Lower leg skin (tissue), 4 donors: ENCODE data around the gene GRM7. TPM values are rescaled to one million over a fixed set of nuclear protein-coding genes. Genes with fewer than 3 reads are reported as not detected.

ENCODE experiments used
- DNase-seq, 2 donors: peaks; one replicate each; pipeline ENCODE4 v3.0.0-alpha.2; 2019; ENCODE audit warnings: low spot score in 2 of 2
- H3K4me3 ChIP-seq: fragments of 200-600 bp; sonication (generic); 2 replicates; pipeline ENCODE4 v1.5.1; 2017; ENCODE audit warnings: mild to moderate bottlenecking, low read depth; ENCODE audit not compliant: poor library complexity, severe bottlenecking
- POLR2A ChIP-seq, 2 donors: fragments of 450-650 bp; IDR thresholded peaks; one replicate each; pipeline ENCODE4 v1.6.1; 2016 to 2017; ENCODE audit warnings: antibody characterized with exemption in 2 of 2, mild to moderate bottlenecking in 1 of 2, moderate library complexity in 1 of 2
- WGBS, 2 donors: methylation state at CpG; one replicate each; pipeline ENCODE4 v1.1.5; 2018; 5-methylcytosine and 5-hydroxymethylcytosine counted together
- intact Hi-C: fragments of 100-400 bp; cut with DNase I; formaldehyde crosslinking; loops from one replicate; pipeline ENCODE4 v1.15.0; 2023; ENCODE audit warnings: low total_unique reads
- total RNA-seq, 4 donors: library from RNA; depleted of rRNA; stranded (reverse); fragments of >200 nt; gene quantifications; one replicate each; pipeline ENCODE4 v1.1.0, GENCODE V29; 2016
- TF ChIP-seq, protein P1 (sequence below), 3 donors: fragments of 450-650 bp; IDR thresholded peaks; one replicate each; pipeline ENCODE4 v1.5.1; 2016; ENCODE audit warnings: antibody characterized with exemption in 3 of 3, mild to moderate bottlenecking in 3 of 3, moderate library complexity in 2 of 3

The GRM7 gene
- total RNA-seq, 4 donors from 2014 or later, result 0.32 TPM; not detected in 3

DNA sequence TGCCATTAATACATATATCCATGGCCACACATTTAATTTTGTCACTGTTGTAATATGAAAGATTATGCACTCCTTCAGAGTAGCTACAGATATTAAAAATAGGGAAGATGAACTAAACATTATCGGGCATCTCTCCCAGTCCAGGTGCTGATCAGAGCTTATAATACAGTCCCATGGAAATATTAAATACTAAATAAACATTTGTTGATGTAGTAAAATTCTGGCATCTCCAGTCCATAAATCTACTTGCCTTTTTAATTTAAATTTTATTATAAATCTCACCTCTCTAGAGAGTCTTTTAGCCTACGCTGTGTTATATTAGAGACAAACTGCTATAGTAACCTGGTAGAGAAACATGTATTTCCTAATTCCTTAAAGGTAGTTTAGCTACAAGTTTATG is 297.6 kb downstream of the GRM7 start:
- DNase-seq, result no peak
- H3K4me3 ChIP-seq, result no peak overlapping the region
- TF ChIP-seq POLR2A (IDR thresholded peaks at IDR 0.05), result no peak
- TF ChIP-seq, protein P1, sequence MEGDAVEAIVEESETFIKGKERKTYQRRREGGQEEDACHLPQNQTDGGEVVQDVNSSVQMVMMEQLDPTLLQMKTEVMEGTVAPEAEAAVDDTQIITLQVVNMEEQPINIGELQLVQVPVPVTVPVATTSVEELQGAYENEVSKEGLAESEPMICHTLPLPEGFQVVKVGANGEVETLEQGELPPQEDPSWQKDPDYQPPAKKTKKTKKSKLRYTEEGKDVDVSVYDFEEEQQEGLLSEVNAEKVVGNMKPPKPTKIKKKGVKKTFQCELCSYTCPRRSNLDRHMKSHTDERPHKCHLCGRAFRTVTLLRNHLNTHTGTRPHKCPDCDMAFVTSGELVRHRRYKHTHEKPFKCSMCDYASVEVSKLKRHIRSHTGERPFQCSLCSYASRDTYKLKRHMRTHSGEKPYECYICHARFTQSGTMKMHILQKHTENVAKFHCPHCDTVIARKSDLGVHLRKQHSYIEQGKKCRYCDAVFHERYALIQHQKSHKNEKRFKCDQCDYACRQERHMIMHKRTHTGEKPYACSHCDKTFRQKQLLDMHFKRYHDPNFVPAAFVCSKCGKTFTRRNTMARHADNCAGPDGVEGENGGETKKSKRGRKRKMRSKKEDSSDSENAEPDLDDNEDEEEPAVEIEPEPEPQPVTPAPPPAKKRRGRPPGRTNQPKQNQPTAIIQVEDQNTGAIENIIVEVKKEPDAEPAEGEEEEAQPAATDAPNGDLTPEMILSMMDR (IDR thresholded peaks at IDR 0.05), result no peak
- 87 to 98% methylated on average over 2 of the region's 2 CpGs for WGBS, 2 donors
- intact Hi-C loops, result no loop called here

DNA sequence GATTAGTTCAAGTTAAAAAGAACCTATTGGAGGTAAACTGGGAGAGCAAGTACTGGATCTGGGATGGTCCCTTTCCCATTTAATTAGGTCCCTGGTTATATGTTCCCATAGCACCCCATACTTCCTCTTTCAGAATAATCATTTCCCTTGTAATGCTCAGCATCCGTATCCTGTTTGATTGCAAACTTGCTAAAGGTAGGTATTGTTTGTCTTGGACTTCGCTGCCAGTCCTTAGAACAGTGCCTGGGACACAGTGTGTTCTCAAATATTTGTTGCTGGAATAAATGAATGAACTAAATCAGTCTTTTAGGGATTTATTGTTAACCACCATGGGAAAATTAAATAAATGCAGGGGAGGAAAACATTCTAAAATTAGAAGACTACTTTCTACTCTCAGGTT is 299.8 kb downstream of the GRM7 start:
- TF ChIP-seq POLR2A (IDR thresholded peaks at IDR 0.05), result no peak
- TF ChIP-seq, protein P1 (IDR thresholded peaks at IDR 0.05), result no peak
- intact Hi-C loops, result no loop called here
- 72 to 76% methylated on average over 2 of the region's 2 CpGs for WGBS, 2 donors
- H3K4me3 ChIP-seq, result no peak overlapping the region
- DNase-seq, result no peak

DNA sequence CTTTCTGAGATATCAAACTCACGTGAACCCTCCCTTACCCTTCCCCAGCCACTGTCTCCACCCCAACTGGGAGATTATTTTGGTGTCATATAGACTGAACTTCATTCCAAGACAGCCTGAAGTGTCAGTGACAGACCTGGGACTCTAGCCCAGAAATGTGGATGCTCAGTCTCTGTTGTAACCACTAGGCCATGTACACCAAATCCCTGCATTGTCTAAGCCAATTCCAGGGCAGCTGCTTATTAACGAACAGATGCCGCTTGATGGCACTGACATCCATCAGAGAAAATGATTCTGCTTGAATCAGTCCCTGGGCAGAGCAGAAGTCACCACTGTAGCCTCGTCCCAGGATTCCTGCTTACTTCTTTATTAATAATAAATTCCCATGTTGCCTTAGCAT is 305.5 kb downstream of the GRM7 start:
- 65 to 66% methylated on average over 4 of the region's 4 CpGs for WGBS, 2 donors
- DNase-seq, result no peak
- intact Hi-C loops, result no loop called here

DNA sequence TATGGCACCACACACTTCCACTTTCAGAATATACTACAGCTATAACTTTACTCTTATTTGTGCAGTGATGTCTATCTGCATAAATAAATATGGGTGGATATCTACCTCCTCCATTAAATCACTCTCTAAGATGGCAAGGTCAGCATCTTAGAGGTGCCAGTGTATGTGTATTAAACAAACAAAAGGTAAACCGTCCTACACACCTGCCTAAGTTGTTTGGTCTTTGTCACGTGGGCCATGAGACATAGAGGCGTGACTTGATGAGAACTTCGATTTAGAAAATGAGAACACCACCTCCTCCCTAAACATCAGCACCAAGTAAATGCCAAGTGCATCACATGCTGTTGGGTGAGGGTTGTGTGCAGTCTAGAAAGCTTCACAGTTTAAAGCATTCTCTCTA is 310.6 kb downstream of the GRM7 start:
- TF ChIP-seq POLR2A (IDR thresholded peaks at IDR 0.05), result no peak
- TF ChIP-seq, protein P1 (IDR thresholded peaks at IDR 0.05), result no peak
- no peak overlapping the region for H3K4me3 ChIP-seq
- intact Hi-C loops, result no loop called here
- whole genome bisulfite sequencing, 2 donors, result 81 to 86% methylated on average over 4 of the region's 4 CpGs
- no peak for DNase-seq

More for the DNA sequence above, 305.5 kb downstream of the GRM7 start:
- no peak overlapping the region for H3K4me3 ChIP-seq
- no peak for TF ChIP-seq POLR2A (IDR thresholded peaks at IDR 0.05)
- TF ChIP-seq, protein P1 (IDR thresholded peaks at IDR 0.05), result no peak

DNA sequence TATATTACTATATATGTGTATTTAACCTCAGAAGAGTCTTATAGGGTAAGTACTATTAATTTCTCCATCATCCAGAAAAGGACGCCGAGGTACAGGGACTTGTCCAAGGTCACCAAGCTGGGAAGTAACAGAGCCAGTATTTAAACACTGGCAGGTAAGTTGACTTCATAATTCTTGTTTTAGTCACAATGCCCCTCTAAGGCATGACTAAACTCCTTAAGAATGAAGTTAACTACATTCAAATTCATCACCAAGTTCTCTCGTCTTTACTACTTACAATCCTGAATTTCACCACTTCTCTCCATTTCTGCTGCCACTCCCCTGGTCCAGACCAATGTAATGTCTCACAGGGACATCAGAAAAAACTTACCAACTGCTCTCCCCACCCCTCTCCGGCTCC is 312.1 kb downstream of the GRM7 start:
- 68 to 73% methylated on average over 4 of the region's 4 CpGs for WGBS, 2 donors
- intact Hi-C loops, result no loop called here
- no peak for DNase-seq
- no peak for TF ChIP-seq POLR2A (IDR thresholded peaks at IDR 0.05)
- TF ChIP-seq, protein P1 (IDR thresholded peaks at IDR 0.05), result no peak
- no peak overlapping the region for H3K4me3 ChIP-seq

DNA sequence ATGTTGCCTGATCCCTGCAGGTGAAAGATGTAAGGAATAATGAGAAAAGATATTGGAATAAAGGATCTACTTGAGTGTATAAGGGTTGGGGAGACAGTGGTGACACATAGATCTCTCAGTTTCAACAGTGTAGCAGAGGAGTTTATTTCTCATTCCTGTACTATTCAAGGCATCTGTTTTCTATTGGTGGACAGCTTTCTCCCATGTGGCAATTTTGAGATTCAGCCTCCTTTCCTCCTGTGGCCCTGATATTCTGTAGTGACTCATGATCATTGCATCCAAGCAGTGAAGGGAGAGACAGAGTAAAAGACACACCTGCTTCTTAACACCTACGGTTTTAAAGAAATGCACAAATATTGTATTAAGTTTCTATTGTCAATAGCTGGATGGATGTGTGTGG is 327.6 kb downstream of the GRM7 start:
- H3K4me3 ChIP-seq, result no peak overlapping the region
- no peak for DNase-seq
- 61 to 71% methylated on average over 1 of the region's 1 CpG for WGBS, 2 donors
- TF ChIP-seq POLR2A (IDR thresholded peaks at IDR 0.05), result no peak
- TF ChIP-seq, protein P1 (IDR thresholded peaks at IDR 0.05), result no peak
- intact Hi-C loops, result no loop called here
